Liver (tissue), 3 donors: ENCODE measurements around the gene DIP2C.

Experiments
- ATF3 ChIP-seq: IDR thresholded peaks from 2 replicates; pipeline ENCODE4 v1.6.1; 2016; ENCODE audit warnings: antibody characterized with exemption
- CTCF ChIP-seq: fragments of 150-350 bp; IDR thresholded peaks from 2 replicates; pipeline ENCODE4 v1.5.1; 2017; ENCODE audit warnings: improper control_type of control experiment, low read depth, low read length; ENCODE audit not compliant: missing input control
- EGR1 ChIP-seq, 2 donors: IDR thresholded peaks; 2 replicates each; pipeline ENCODE4 v1.6.1; 2016 to 2018; ENCODE audit warnings: antibody characterized with exemption in 2 of 2, low read depth in 2 of 2
- FOXA1 ChIP-seq: IDR thresholded peaks from 2 replicates; pipeline ENCODE4 v1.6.1; 2016; ENCODE audit warnings: antibody characterized with exemption
- JUND ChIP-seq, 2 donors: IDR thresholded peaks; 2 replicates each; pipeline ENCODE4 v1.6.1; 2016; ENCODE audit warnings: antibody characterized with exemption in 2 of 2
- MAX ChIP-seq: IDR thresholded peaks from 2 replicates; pipeline ENCODE4 v1.6.1; 2016; ENCODE audit warnings: antibody characterized with exemption
- REST ChIP-seq: IDR thresholded peaks from 2 replicates; pipeline ENCODE4 v1.6.1; 2016; ENCODE audit warnings: antibody characterized with exemption, mild to moderate bottlenecking
- RXRA ChIP-seq, 2 donors: IDR thresholded peaks; 2 replicates each; pipeline ENCODE4 v1.6.1; 2017 to 2018; ENCODE audit warnings: antibody characterized with exemption in 2 of 2, mild to moderate bottlenecking in 1 of 2
- SP1 ChIP-seq: IDR thresholded peaks from 2 replicates; pipeline ENCODE4 v1.6.1; 2018; ENCODE audit warnings: antibody characterized with exemption, mild to moderate bottlenecking
- TAF1 ChIP-seq: conservative IDR thresholded peaks from 2 replicates; pipeline ENCODE4 v1.6.1; 2016; ENCODE audit warnings: antibody characterized with exemption, mild to moderate bottlenecking
- YY1 ChIP-seq: IDR thresholded peaks from 2 replicates; pipeline ENCODE4 v1.6.1; 2016; ENCODE audit warnings: antibody characterized with exemption, mild to moderate bottlenecking
- donor health status: healthy.
- donor health status: healthy.

GRCh38 chr10:546971-547590 is 142.4 kb downstream of the DIP2C start:
- no peak for TF ChIP-seq CTCF
- no peak for TF ChIP-seq YY1
- no peak for TF ChIP-seq JUND (IDR thresholded peaks at IDR 0.05)
- TF ChIP-seq REST, result no peak
- no peak for TF ChIP-seq MAX
- no peak for TF ChIP-seq SP1
- TF ChIP-seq RXRA (IDR thresholded peaks at IDR 0.05), result no peak
- no peak for TF ChIP-seq ATF3
- no peak for TF ChIP-seq EGR1 (IDR thresholded peaks at IDR 0.05; ENCODE audit: low read depth in 2 of 2)
- no peak for TF ChIP-seq FOXA1
- no peak for TF ChIP-seq TAF1
